OCI-LY1 (cell line): ENCODE data around the gene PUM1.

Experiments used
- H2AFZ ChIP-seq: fragments of 200-600 bp; sonication (generic), shearing (Covaris generic); 2 replicates; pipeline ENCODE4 v1.6.0; 2014; ENCODE audit warnings: antibody characterized with exemption, mild to moderate bottlenecking, low read length
- H3F3A ChIP-seq: fragments of 200-600 bp; sonication (generic), shearing (Covaris generic); 2 replicates; pipeline ENCODE4 v1.6.0; 2014; ENCODE audit warnings: mild to moderate bottlenecking, antibody characterized with exemption, low read length, moderate library complexity; ENCODE audit not compliant: insufficient read depth
- H3K27ac ChIP-seq: fragments of 200-600 bp; sonication (generic); 2 replicates; pipeline ENCODE4 v1.5.1; 2014; ENCODE audit warnings: low read length, mixed run types, mild to moderate bottlenecking, low read depth; ENCODE audit not compliant: poor library complexity, severe bottlenecking
- H3K27me3 ChIP-seq: fragments of 200-600 bp; sonication (generic); 2 replicates; pipeline ENCODE4 v1.6.0; 2014; ENCODE audit warnings: antibody characterized with exemption, mild to moderate bottlenecking, low read length, moderate library complexity; ENCODE audit not compliant: insufficient read depth
- H3K36me3 ChIP-seq: fragments of 200-600 bp; sonication (generic); 2 replicates; pipeline ENCODE4 v1.6.1; 2014; ENCODE audit warnings: mild to moderate bottlenecking, antibody characterized with exemption, low read length, moderate library complexity, mixed read lengths; ENCODE audit not compliant: insufficient read depth
- H3K4me1 ChIP-seq: fragments of 200-600 bp; sonication (generic); 2 replicates; pipeline ENCODE4 v1.5.1; 2014; ENCODE audit warnings: mild to moderate bottlenecking, low read length, moderate library complexity; ENCODE audit not compliant: insufficient read depth, severe bottlenecking
- H3K4me2 ChIP-seq: fragments of 200-600 bp; sonication (generic), shearing (Covaris generic); 2 replicates; pipeline ENCODE4 v1.6.1; 2014; ENCODE audit warnings: low read length
- H3K4me3 ChIP-seq: fragments of 200-600 bp; sonication (generic); 2 replicates; pipeline ENCODE4 v1.5.1; 2014; ENCODE audit warnings: low read length, low read depth, mild to moderate bottlenecking, mixed read lengths; ENCODE audit not compliant: poor library complexity, severe bottlenecking
- H3K79me2 ChIP-seq: fragments of 200-600 bp; shearing (Covaris generic); 2 replicates; pipeline ENCODE4 v1.6.1; 2016; ENCODE audit warnings: mixed run types, low read length, mixed read lengths; ENCODE audit not compliant: insufficient read depth
- H3K9ac ChIP-seq: fragments of 200-600 bp; sonication (generic), shearing (Covaris generic); 2 replicates; pipeline ENCODE4 v1.6.1; 2014; ENCODE audit warnings: mild to moderate bottlenecking, low read length, mixed read lengths
- H3K9me2 ChIP-seq: fragments of 200-600 bp; sonication (generic), shearing (Covaris generic); 2 replicates; pipeline ENCODE4 v1.6.1; 2014; ENCODE audit warnings: low read depth, mild to moderate bottlenecking, low read length, mixed read lengths
- H3K9me3 ChIP-seq: fragments of 200-600 bp; shearing (Covaris generic); 2 replicates; pipeline ENCODE4 v1.6.1; 2014; ENCODE audit warnings: low read length, mixed read lengths
- H4K20me1 ChIP-seq: fragments of 200-600 bp; sonication (generic), shearing (Covaris generic); 2 replicates; pipeline ENCODE4 v1.6.0; 2016; ENCODE audit warnings: mild to moderate bottlenecking, low read length; ENCODE audit not compliant: insufficient read depth
- EZH2 ChIP-seq: fragments of 200-600 bp; sonication (generic), shearing (Covaris generic); IDR thresholded peaks from 2 replicates; pipeline ENCODE4 v1.8.0; 2017; ENCODE audit warnings: borderline replicate concordance, mixed run types, mild to moderate bottlenecking, antibody characterized with exemption, low read length, moderate library complexity, mixed read lengths
- TF ChIP-seq, protein P1 (sequence below): fragments of 200-600 bp; sonication (generic), shearing (Covaris generic); IDR thresholded peaks from 2 replicates; pipeline ENCODE4 v1.5.1; 2017; ENCODE audit warnings: mild to moderate bottlenecking, antibody characterized with exemption, low read length, moderate library complexity, mixed read lengths

PUM1 gene

DNA sequence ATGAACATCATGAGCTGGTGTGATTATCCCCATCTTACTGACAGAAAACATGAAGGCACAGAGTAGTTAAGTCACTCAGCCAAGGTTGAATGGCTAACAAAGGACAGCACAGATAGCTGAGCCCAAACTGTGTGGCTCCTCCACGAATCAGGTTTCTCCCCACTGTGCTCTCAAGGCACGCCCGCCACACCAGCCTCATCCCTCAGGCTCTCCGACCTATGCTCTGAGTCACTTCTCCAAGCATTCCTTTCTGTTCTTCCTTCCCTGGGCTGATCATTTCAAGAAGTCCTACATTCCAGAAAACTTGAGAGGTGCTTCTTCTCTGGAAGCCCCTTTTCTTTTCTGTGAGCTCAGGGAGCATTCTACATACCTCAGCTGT is 131.7 kb downstream of the PUM1 start:
- Histone ChIP-seq H3F3A (no peaks in the 10 kb centered on the region), H3K27me3 (no peaks in the 10 kb centered on the region), H3K4me2 (no peak overlapping the region), H4K20me1 (no peaks in the 10 kb centered on the region), H3K9me2 (no peaks in the 10 kb centered on the region), H3K9ac (no peak overlapping the region), H2AFZ (no peak overlapping the region), H3K4me1 (peaks cover 5% of the 10 kb centered on the region), H3K79me2 (no peaks in the 10 kb centered on the region), H3K4me3 (no peak overlapping the region), H3K27ac (no peak overlapping the region), H3K9me3 (no peaks in the 10 kb centered on the region), H3K36me3 (peaks cover 67% of the 10 kb centered on the region)
- TF ChIP-seq, protein P1, sequence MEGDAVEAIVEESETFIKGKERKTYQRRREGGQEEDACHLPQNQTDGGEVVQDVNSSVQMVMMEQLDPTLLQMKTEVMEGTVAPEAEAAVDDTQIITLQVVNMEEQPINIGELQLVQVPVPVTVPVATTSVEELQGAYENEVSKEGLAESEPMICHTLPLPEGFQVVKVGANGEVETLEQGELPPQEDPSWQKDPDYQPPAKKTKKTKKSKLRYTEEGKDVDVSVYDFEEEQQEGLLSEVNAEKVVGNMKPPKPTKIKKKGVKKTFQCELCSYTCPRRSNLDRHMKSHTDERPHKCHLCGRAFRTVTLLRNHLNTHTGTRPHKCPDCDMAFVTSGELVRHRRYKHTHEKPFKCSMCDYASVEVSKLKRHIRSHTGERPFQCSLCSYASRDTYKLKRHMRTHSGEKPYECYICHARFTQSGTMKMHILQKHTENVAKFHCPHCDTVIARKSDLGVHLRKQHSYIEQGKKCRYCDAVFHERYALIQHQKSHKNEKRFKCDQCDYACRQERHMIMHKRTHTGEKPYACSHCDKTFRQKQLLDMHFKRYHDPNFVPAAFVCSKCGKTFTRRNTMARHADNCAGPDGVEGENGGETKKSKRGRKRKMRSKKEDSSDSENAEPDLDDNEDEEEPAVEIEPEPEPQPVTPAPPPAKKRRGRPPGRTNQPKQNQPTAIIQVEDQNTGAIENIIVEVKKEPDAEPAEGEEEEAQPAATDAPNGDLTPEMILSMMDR, result no peak
- TF ChIP-seq EZH2, result no peak

DNA sequence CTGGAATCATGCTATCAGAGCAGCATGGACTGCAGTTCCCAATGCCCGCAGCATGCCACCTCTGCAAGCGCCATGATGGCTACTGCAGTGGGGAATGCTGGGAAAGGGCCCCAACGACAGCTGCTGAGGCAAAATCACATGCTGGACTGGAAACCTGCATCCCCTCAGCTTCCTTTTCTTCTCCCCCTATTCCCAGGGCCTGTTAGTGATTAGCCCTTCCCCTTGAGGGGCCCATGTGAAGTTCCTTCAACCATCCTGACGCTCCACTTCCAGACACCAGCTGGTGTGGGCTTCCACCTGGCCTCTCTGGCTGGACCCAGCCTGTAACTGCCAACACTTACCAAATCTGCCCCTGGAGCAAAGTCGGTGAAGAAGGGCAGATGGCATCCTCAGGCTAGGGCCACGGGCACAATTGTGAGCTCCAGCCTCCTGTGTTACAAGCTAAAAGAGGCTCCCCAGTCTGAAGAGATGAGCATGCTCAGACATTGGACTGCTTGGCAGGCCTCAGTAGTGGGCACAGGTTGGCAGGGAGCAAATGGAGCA is 134.8 kb downstream of the PUM1 start:
- no peak overlapping the region for H3K27ac ChIP-seq

DNA sequence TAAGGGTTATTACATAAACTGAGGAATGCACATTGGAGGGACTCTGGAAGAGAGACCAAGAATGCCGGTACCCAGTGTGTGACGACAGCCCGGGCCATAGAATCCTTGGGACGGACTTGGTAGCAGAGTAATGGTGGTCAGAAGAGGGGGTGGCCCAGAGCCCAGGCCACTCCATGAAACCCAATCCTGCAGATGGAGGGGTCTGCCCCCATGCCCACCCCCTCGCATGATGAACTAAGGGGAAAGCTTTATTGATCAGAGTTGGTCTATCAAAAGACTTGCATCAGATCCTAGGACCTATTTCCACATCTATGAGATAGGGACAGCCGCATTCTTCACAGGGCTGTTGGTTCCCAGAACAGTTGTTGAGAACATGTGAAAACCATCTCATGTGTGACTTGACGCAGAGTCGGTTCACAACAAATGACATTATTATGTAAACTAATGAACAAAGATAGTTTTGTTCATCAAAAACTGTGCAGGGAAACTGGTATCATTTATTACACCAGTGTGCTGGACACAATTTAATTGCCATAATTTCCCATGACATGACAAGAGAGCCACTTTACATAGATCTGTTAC is 135.5 kb downstream of the PUM1 start:
- no peak overlapping the region for H3K9ac ChIP-seq
- H3K9me3 ChIP-seq, result no peaks in the 10 kb centered on the region
- H3K9me2 ChIP-seq, result no peaks in the 10 kb centered on the region
- TF ChIP-seq, protein P1, result no peak
- TF ChIP-seq EZH2, result no peak
- H3F3A ChIP-seq, result no peaks in the 10 kb centered on the region
- H3K79me2 ChIP-seq, result no peaks in the 10 kb centered on the region
- H3K4me2 ChIP-seq, result no peak overlapping the region
- no peak overlapping the region for H3K4me3 ChIP-seq
- H3K27me3 ChIP-seq, result no peaks in the 10 kb centered on the region
- peaks cover 37% of the 10 kb centered on the region for H3K36me3 ChIP-seq
- no peaks in the 10 kb centered on the region for H4K20me1 ChIP-seq
- H3K27ac ChIP-seq, result no peak overlapping the region
- peaks cover 5% of the 10 kb centered on the region for H3K4me1 ChIP-seq
- H2AFZ ChIP-seq, result no peak overlapping the region

More for the DNA sequence above, 134.8 kb downstream of the PUM1 start:
- TF ChIP-seq, protein P1, result no peak
- TF ChIP-seq EZH2, result no peak
- Histone ChIP-seq H3K9ac (no peak overlapping the region), H2AFZ (no peak overlapping the region), H3K4me2 (no peak overlapping the region), H3K4me1 (peaks cover 5% of the 10 kb centered on the region), H3K27me3 (no peaks in the 10 kb centered on the region), H3K9me2 (no peaks in the 10 kb centered on the region), H4K20me1 (no peaks in the 10 kb centered on the region), H3F3A (no peaks in the 10 kb centered on the region), H3K4me3 (no peak overlapping the region), H3K36me3 (peaks cover 42% of the 10 kb centered on the region), H3K9me3 (no peaks in the 10 kb centered on the region), H3K79me2 (no peaks in the 10 kb centered on the region)
